Type B pancreatic cell (in vitro differentiated cells): Measurements from ENCODE around the gene CDKL5. TPM values are rescaled to one million over a fixed set of nuclear protein-coding genes. Genes with fewer than 3 reads are reported as not detected.

Source experiments
- DNase-seq: peaks from one replicate; pipeline ENCODE4 v3.0.0; 2021; ENCODE audit warnings: mixed read lengths; ENCODE audit not compliant: unreplicated experiment; ENCODE audit errors: extremely low spot score
- H3K27ac Mint-ChIP-seq: 2 replicates; pipeline ENCODE4 v1.8.0; 2021; ENCODE audit warnings: mild to moderate bottlenecking, mixed read lengths
- H3K27me3 Mint-ChIP-seq: 2 replicates; pipeline ENCODE4 v1.8.0; 2021; ENCODE audit warnings: mixed read lengths
- H3K36me3 Mint-ChIP-seq: 2 replicates; pipeline ENCODE4 v1.8.0; 2021; ENCODE audit warnings: mixed read lengths
- H3K4me1 Mint-ChIP-seq: one replicate; pipeline ENCODE4 v1.8.0; 2021; ENCODE audit warnings: mixed read lengths; ENCODE audit not compliant: unreplicated experiment
- H3K4me3 Mint-ChIP-seq: 2 replicates; pipeline ENCODE4 v1.8.0; 2021; ENCODE audit warnings: mild to moderate bottlenecking, mixed read lengths
- H3K9me3 Mint-ChIP-seq: 2 replicates; pipeline ENCODE4 v1.8.0; 2021; ENCODE audit warnings: mixed read lengths
- total RNA-seq: library from RNA; stranded (reverse); gene quantifications from 2 replicates; pipeline ENCODE4 v1.2.1, GENCODE V29; 2021; ENCODE audit warnings: low replicate concordance
- TF ChIP-seq, protein P1 (sequence below): fragments of 200-600 bp; sonication (generic); conservative IDR thresholded peaks from 2 replicates; pipeline ENCODE4 v1.5.0; 2021; ENCODE audit warnings: antibody characterized with exemption, mild to moderate bottlenecking

The CDKL5 gene
- total RNA-seq, 1 donor from 2014 or later: 17.9 TPM

DNA sequence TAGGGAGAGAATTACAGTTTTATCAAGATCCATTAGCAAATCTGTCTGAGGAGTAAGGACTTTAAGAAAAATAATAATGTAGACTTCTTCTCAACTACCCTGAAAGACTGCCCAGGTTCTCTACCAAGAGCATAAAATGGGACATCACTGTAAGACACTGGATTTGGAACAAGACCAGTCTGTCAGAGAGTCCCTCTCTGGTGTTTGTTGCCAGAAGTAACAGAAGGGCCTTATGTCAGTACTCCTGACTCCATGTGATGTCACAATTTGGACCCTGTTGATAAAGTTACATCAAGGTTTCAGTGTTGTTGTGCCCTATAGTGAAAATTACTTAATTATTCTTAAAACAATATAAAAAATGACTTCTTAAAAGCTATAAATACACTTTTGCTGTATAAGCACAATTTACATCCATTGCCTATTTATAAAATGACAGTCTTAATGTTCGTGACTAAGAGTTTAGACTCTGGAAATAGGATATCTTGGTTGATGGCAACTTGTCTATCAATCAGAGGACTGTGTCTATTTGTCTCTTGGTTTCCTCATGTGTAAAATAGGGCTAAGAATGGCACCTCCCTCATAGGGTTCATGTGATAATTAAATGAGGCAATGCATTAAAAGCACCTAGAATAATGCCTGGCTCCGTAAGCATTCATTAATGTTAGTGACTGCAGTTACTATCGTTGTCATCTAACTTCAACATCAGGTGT lies 188.7 kb downstream of the CDKL5 start:
- Mint-ChIP-seq H3K9me3 (peaks cover 4% of the 10 kb centered on the region), H3K27me3 (no peaks in the 10 kb centered on the region), H3K4me3 (no peak overlapping the region), H3K36me3 (peaks cover 16% of the 10 kb centered on the region), H3K4me1 (peaks cover 4% of the 10 kb centered on the region), H3K27ac (no peak overlapping the region)
- TF ChIP-seq, protein P1, sequence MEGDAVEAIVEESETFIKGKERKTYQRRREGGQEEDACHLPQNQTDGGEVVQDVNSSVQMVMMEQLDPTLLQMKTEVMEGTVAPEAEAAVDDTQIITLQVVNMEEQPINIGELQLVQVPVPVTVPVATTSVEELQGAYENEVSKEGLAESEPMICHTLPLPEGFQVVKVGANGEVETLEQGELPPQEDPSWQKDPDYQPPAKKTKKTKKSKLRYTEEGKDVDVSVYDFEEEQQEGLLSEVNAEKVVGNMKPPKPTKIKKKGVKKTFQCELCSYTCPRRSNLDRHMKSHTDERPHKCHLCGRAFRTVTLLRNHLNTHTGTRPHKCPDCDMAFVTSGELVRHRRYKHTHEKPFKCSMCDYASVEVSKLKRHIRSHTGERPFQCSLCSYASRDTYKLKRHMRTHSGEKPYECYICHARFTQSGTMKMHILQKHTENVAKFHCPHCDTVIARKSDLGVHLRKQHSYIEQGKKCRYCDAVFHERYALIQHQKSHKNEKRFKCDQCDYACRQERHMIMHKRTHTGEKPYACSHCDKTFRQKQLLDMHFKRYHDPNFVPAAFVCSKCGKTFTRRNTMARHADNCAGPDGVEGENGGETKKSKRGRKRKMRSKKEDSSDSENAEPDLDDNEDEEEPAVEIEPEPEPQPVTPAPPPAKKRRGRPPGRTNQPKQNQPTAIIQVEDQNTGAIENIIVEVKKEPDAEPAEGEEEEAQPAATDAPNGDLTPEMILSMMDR: no peak
- DNase-seq: no peak

DNA sequence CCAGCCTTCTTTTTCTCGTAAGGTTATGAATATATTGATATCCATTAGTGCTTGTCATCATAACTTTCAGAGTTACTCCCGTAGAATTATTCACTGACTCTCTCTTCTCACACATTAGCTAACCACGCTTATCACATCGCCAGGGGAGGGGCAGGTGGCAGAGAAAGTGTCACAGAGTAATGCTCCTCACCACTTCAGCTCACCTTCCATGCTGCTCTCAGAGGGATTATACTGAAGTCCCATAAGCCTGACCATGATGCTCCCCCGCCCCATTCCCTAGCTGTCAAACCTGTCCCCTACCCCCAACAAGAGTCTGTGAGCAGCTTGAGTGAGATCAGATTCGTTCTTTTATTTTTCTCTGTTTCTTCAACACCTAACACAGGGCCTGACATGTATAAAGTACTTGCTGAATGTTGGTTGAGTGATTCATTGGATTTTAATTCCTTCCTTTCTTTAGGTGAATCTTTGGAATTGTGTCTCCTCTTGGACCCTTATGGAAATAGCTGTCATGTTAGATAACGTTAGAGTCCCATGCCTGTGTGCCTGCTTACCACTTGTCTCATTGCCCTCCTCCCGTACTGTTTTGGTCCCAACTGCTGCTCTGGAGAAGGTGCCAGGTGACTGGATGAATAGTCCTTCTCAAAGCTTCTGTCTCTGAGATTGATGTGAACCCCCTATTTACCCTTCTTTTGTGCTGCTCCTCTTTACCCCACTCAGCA lies 191.4 kb downstream of the CDKL5 start:
- TF ChIP-seq, protein P1: no peak
- Mint-ChIP-seq H3K27me3 (no peaks in the 10 kb centered on the region), H3K4me1 (peaks cover 8% of the 10 kb centered on the region), H3K36me3 (peaks cover 12% of the 10 kb centered on the region), H3K9me3 (no peaks in the 10 kb centered on the region), H3K27ac (peak overlapping the region; percentile 90), H3K4me3 (peak overlapping the region; percentile 54)
- no peak for DNase-seq

DNA sequence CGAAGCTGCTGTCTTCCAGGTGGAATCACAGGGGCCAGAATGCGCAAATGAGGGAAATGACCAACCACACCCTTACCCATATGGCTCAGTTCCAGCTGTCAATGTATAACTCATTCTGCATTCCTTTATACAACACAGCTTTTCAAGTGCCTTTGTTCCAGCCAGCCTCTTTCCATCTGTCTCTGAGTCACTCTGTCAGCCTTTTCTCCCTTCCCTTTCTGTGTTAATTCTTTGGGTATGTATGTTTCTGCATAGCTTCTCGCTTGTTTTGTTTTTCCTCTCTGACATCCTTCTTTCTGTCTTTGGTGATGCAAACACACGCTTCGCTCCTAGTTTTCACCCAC lies 192.0 kb downstream of the CDKL5 start:
- H3K36me3 Mint-ChIP-seq: peaks cover 12% of the 10 kb centered on the region
- DNase-seq: no peak
- peaks cover 8% of the 10 kb centered on the region for H3K4me1 Mint-ChIP-seq
- peak overlapping the region; percentile 54 for H3K4me3 Mint-ChIP-seq
- TF ChIP-seq, protein P1: no peak
- H3K27ac Mint-ChIP-seq: peak overlapping the region; percentile 90
- no peaks in the 10 kb centered on the region for H3K9me3 Mint-ChIP-seq
- no peaks in the 10 kb centered on the region for H3K27me3 Mint-ChIP-seq

DNA sequence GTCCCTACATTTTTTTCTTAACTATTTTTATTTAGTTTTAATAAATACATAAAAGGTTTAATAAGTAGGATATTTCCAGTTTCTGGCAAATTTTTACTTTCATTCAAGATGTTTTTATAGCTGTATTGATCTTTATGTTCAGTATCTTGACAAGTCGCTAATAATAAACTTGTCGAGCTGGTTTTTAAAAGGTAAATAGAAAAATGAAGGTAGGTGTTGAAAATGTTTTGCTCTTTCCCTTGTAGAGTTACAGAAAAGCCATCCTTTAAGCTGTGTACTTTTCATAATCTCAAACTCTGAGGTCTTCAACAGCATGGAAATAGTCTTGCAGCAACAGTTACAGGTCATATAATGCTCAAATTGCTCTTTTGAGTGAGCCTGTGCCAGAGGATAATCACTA lies 193.9 kb downstream of the CDKL5 start:
- Mint-ChIP-seq H3K36me3 (peaks cover 13% of the 10 kb centered on the region), H3K27ac (peak overlapping the region; percentile 70), H3K4me3 (peak overlapping the region; percentile 5), H3K9me3 (no peaks in the 10 kb centered on the region), H3K4me1 (peaks cover 8% of the 10 kb centered on the region), H3K27me3 (no peaks in the 10 kb centered on the region)
- TF ChIP-seq, protein P1: no peak
- DNase-seq: no peak

DNA sequence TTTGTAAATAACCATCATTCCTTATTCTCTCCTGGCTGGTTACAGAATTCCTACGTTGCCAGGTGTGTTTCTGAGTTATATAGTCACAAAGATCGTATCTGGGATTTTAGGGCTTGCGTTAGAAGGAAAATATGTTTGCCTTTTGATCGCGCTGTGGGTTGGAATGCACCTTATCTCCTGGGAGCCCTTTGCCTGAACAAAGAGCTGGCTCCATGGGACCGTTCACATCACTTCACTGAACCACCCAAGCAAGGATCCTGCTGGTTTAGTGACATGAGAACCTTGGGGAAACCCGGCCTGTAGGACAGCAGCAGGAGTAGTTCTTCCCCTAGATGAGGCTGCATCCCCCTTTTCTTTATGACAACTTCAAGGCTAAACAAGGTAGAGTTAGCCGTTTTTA lies 194.9 kb downstream of the CDKL5 start:
- TF ChIP-seq, protein P1: no peak
- H3K4me3 Mint-ChIP-seq: no peak overlapping the region
- no peaks in the 10 kb centered on the region for H3K9me3 Mint-ChIP-seq
- peaks cover 13% of the 10 kb centered on the region for H3K36me3 Mint-ChIP-seq
- H3K4me1 Mint-ChIP-seq: peaks cover 8% of the 10 kb centered on the region
- no peaks in the 10 kb centered on the region for H3K27me3 Mint-ChIP-seq
- DNase-seq: no peak
- H3K27ac Mint-ChIP-seq: peak overlapping the region; percentile 70
